ENCODE data around the gene GRID2.

The GRID2 gene

DNA sequence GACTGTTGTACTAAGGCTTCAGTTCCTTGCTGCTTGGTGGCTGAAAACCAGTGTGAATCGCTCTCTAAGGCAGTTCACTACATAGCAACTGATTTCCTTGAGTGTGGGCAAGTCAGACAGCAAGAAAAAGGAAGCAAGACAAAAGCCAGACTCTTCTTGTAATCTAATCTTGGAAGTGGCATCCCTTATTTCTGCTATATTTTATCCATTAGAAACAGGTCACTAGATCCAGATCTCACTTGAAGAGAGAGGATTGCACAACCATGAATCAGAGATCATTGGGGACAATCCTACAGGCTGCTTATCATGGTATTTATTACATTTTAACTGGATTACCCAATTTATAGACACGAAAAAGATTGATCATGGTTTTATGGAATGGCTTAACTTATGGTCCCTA, 684.5 kb downstream of the GRID2 start:
- no peak for DNase-seq

DNA sequence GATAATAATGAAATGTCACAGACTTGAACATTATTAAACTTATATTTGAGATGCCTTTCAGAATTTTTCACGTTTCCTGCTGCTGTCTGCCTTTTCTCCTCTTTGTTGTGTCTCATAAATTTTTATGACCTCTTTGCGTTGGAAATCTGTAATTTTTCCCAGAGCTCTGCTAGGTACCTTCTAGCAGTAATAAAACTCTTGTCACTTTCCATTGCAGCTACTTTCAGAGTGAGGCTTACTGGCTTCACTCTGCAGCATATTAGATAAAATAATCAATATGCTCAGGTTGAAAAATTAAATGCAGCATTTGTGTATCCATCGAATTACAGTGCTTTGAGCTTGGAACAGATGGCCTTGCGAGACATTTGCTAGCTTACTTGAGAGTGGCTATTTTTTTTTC, 689.0 kb downstream of the GRID2 start:
- no peak for DNase-seq

DNA sequence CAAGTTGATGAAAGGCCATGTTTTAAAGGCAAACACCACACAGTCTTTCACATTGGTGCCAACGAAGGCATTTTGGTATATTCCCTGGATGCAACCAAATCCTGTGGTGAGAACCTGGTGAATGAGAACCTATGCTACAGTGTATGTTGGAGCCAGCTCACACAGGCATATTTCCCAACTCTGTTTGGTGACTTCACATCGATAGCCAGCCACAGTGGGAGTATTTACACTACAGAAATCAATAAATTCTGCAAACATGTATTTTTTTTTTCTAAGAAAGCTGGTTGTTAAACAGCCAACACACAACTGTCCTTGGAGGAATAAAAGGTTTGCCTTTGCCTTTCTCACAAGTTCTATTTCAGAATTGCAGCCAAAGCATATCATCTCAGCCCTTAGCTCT, 691.0 kb downstream of the GRID2 start:
- no peak for DNase-seq

DNA sequence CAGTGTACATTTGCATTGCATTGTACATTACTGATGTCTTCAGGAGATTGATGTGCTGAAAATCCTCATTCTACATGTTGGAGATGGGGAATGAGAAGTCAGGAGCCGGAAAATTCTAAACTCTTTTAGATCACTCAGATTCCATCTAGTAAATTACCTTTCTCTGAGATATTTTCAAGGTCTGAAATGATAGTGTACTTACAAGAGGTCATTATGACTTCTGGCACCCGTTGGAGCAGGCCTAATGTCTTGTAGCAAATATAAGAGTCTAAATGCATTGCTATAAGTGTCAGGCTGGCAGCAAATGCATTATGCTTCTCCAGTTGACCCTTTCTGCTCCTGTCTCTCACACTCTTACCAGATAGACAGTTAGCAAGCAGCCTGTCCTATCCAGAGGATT, 692.8 kb downstream of the GRID2 start:
- DNase-seq, result no peak

DNA sequence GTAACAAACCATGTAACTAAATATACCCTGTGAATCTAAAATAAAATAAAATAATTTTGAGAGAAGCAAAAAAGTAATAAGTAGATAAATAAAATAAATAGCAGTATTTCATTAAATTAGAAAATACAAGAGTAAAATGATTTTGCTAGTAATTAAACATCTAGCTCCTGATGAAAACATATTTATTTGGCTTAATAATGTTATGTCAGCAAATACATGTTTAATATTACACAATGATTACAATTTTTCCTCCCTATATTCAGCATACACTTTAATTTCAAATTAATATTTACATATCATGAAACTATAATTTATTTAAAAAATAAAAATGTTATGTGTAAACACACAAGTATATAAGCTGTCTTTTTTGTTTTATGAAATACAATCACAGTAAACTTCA, 697.1 kb downstream of the GRID2 start:
- no peak for DNase-seq

DNA sequence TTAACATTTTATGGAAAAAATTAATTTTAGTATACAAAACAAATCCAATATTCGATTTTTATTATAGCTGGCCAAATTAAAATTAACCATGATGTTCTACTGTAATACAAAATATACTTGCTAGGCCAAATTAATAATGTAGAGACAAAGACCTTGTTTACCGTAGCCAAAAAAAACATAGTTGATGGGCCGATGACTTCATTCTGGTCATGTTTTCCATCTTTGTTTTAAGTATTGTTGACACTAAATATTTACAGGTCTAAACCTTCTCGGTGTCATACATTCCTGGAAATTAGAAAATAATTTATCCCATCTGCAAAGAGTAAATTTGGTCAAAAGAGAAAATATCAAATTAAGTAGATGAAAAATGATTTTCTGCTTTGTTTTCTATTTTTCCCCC, 698.5 kb downstream of the GRID2 start:
- DNase-seq, result no peak

DNA sequence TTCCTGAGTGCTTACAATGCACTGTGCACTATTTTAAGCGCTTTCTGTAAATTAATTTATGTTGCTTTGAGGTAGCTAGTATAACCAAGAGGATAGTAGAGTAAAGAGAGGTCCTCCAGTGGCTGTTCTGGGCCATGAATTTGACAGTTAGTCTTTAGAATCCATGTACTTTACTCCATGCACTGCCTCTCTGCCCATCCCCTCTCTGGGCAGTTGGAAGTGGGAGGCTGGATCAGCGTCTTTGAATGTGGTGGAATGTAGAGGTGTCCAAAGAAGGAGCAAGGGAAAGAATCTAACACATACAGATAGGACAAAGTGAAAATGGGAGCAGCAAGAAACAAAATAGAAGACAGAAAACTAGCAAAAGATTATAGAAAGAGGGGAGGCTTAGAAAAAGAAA, 712.6 kb downstream of the GRID2 start:
- DNase-seq, result no peak

DNA sequence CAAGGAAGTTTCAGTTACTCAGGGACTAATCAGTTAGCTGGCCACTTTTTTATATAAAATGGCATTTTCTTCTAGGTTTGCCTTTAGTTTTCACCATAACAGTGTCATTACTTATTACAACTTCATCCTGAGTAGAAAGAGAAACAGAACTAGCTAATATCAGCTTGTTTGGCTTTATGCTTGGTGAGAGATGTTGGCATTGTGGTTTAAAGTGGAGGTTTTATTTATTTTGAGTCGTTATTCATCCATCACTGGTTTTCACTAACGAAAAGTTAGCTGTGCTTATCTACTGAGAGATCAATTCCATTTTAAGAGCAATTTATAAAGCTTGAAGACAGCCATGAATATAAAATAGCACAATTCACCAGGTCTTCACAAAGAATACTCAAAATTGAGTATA, 714.5 kb downstream of the GRID2 start:
- no peak for DNase-seq

DNA sequence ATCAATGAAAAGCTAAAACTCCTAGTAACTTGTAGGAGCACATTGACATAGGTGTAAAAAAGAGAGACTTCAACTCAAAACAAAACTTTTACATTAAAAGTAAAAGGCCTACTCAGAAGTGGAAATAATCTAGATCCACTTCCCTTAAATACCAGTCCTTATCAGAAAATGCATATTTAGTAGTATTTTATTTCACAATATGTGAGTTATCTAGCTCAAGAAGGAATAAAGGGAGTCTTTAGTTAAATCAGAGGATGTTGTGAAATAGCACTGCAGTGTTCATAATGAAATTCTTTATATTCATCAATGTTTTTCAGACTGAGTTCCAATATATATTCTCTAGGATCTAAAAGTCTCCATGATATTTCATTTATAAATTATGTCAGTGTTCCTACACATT, 715.0 kb downstream of the GRID2 start:
- no peak for DNase-seq

DNA sequence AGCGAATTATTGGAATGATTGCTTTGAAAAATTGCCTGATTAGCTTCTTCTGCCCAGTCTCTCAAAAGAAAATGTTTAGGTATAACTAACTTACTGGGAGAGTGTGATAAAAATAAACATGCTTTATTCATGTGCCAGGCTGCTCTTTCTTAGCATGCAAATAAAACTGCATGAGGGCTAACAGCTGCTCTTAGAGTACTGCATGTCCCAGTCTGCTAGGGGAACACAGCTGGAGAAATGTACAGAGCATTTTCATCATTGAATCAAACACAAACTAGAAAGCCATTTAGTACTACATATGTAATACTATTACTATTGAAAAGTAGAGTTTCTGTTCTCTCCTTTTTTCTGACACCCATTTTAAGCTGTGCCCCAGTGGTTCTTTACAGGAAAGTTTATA, 726.0 kb downstream of the GRID2 start:
- DNase-seq, result no peak

DNA sequence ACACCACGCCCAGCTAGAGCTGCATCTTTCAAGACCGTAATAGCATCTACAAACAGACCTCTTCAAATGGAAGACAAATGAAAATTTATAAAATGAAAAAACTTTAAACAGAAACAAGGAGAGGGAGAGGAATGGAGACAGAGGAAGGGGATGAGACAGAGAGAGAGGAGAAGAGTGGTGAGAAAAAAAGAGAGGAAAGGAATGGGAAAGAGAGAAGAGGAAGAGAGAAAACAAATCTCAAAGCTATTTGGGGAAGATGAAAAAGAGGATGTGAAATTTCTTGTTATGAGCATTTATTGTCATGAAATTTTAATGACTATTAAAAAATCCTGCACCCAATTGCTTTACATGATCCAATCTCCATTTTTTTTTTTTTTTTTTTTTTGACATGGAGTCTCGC, 726.9 kb downstream of the GRID2 start:
- DNase-seq, result no peak

DNA sequence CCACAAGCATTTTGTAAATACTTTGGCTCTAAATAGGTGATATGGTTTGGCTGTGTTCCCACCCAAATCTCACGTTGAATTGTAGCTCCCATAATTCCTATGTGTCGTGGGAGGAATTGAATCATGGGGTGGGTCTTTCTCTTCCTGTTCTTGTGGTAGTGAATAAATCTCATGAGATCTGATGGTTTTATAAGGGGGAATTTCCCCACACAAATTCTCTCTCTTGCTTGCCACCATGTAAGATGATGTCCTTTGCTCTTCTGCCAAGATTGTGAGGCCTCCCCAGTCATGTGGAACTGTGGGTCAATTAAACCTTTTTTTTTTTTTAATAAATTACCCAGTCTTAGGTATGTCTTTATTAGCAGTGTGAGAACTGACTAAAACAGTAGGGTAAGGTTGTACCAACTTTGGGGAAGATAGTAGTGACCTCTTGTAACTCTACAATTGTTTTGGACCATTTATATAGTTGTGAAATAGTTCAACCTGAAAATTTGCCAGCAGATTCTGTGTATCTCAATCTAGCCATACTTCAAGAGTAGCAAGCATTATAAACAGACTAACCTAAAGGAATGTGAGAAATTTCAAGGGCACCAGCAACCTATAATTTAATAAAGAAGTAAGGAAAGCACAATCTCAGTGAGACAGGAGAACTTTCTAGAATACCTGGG, 727.8 kb downstream of the GRID2 start:
- peak; percentile 2 for DNase-seq

DNA sequence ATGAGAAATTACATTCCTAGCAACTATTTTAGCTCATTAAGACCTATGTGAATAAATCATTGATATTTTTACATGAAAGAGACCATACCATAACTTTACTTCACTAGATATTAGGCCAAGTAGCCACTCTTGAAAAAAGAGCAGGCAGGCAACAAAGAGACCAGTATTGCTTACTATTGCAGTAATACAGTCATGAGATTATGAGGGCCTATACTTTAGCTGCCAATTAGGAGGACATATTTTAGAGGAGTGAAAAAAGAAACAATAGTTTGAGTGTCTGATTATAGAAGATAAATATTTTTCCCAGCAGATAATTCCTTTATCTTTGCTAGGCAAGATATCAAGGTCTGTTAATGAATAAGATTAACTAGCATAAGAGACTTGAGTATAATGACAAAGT, 739.0 kb downstream of the GRID2 start:
- DNase-seq, result no peak

DNA sequence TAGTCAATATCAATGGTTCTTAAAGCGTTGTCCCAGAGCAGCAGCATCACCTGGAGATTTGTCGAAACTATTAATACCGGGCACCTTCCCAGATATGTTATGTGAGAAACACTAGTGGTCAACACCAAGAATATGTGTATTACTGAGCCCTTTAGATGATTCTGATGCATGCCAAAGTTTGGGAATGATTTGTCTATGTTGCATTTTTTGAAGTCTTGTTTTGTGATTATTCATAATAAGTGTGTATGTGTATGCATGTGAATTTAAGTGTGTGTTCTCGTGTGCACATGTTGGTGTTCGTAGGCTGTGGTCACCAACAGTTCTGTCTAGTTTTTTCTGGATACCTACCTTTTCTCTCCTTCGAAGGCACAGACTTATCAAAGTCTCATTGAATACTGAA, 749.4 kb downstream of the GRID2 start:
- DNase-seq, result no peak

DNA sequence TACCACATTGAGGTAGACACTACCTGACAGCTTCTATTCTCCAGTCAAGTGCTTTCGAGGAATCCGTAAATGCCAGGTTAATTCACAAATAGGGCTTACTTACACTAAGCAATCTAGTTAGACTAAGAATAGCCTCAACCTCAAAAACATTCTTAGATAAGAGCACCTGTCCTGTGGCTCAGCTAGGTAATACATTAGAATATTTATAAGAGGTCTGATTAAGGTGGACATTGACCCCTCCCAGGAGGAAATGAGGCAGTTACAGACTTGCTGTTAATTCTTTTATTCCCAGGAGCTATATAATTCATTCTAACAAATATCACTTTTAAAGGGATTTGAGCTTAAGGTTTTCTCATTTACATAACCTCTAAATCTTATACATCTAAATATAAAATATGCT, 758.1 kb downstream of the GRID2 start:
- DNase-seq, result no peak

DNA sequence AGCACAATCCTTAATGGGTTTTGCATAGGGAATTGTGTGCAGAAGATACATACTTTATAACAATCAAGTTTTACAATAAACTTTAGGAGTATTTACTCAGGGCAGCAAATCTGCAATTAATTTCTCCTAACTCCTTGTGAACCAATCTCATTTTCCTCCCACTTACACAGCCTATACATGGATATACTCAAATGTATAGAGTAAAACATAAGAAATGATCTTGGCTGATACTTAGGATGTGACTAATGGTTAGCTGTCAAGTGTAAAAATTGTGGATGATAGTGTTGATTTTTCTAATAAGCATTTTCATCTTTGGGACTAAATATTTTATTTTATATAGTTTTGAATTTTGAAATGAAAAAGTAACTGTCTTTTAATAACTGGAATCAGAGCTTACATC, 759.6 kb downstream of the GRID2 start:
- no peak for DNase-seq

DNA sequence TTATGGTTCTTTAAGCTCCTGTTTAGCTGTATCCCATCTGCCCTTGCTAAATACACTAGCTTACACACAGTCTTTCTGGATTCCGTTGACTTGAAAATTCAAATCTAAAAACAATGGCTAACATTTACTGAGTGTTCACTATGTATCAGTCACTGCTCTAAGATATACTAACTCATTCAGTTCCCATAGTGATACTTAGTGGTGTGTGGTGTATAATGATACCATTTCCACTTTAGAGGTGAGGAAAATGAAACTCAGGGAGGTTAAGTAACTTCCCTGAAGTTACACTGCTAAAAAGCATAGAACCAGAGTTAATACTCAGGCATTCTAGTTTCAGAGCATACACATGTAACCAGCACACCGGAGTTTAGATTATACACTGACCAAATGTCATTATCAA, 762.0 kb downstream of the GRID2 start:
- no peak for DNase-seq

DNA sequence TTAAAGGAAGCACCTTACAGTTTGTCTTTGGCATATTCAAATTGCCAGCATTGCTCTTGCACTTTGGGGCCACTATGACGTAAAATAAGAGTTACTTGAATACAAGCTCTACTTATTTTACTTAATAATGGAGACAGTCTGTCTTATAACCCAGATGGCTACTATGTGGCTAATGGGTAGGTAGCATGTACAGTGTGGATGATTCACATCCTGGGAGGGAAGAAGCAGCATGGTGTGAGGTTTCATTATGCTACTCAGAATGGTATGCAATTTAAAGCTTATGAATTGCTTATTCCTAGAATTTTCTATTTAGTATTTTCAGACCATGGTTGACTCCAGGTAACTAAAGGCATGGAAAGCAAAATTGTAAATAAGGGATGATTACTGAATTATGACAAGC, 763.0 kb downstream of the GRID2 start:
- DNase-seq, result peak; percentile 69

DNA sequence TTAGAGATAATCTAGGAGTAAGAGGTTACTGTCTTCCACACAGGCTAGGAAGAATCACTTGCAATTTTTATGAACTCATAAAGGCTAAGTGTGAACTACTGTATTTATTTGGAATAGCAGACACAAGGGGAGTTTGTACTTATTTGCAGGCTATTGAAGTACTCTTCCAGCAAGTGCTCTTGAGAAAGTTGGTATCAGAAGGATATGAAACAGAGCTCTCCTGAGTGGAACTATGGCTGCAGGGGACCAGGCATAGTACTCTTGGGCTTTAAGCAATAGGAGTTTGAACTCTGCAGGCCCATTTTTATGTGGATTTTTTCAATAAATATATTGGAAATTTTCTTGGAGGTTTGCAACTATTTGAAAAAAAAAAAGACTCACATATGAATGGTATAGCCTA, 768.5 kb downstream of the GRID2 start:
- no peak for DNase-seq

DNA sequence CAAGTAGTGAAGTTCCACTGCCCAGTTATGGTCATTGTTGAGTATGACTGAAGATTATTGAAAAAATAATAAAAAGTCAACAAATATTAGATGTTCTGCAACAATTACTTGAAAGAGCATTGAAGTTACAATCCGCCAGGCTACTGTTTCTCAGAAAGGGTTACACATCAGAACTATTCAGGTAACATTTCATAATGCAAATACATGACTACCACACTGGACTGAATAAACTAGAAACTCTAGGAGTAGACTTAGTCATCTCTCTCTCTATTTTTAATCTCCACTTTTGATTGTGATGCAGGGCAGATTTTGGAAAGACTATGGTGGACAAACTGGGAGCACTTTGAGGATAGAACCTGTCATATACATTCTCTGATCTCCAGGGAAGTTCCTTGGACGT, 776.5 kb downstream of the GRID2 start:
- DNase-seq, result no peak

DNA sequence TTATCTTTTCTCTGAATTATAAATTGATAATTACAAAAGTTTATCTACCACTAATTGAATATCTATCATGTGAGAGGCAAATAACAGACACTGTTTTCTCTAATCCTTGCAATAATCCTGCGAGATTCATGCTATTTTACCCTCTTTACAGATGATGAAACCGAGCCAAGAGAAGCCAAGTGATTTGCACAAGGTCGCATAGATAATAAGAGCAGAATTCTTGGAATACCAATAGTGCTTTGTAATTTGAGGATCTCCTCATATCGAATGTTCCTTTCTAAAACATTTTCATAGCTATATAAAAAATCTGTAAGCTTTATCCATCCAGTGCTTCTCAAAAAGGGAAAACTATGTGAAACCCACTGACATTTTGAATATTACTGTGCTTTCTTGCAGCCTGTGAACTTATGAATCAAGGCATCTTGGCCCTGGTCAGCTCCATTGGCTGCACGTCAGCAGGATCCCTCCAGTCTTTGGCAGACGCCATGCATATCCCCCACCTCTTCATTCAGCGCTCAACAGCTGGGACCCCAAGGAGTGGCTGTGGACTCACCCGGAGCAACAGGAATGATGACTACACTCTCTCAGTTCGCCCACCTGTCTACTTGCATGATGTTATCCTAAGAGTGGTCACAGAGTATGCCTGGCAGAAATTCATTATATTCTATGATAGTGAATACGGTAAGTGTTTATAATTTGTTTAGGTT, 781.0 kb downstream of the GRID2 start:
- DNase-seq, result no peak

DNA sequence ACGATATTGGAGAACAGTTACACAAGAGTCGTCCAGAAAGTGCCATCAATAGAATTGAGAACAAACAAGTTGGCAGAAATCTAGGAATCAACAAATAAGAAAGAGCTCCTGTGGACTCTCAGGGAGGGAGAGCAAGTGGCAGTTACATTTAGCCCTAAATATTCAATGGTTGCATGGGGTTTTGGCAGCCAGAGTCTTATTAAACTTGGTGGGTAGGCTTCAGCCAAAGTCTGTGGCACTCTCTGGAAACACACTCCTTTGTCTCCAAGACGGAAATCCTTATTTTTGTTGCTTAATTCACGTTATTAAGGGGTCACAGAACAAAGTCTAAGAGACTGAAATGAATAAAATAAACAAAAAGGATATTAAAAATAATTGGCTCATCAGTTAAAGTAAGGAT, 782.6 kb downstream of the GRID2 start:
- no peak for DNase-seq

DNA sequence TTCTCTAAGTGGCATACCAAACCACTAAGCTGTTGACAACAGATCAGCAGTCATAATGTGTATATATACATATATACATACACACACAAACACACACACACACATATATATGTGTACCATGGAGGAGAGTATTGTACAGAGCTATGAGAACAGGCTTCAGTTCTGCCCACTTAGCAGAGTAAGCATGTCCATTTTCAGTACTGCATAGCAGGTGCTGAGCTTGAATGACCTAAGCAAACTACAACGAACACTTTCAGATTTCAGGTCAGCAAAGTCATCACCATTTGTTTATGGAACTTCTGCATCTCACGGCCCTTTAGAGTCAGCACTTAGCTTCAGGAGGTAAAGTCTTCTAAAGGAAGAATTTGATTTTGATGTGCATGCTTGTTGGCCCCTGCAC, 789.0 kb downstream of the GRID2 start:
- DNase-seq, result no peak

DNA sequence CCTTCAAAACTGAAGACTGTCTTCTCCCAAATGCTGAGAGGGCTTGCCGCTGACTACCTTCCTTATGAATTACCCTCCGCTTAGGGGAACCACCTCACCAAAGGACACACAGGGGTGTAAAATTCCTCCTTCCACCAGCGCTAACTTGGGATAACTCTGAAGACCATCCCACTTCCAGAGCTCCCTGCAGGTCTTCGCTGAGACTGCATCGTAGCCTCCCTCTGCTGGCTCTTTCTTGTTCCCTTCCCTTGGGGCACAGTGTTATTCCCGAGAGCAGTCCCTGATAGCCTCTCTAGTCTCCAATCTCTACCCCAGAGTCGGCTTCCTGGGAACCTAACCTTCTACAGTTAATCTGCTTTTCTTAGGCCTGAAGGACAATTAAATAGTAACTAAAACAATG, 799.3 kb downstream of the GRID2 start:
- no peak for DNase-seq

DNA sequence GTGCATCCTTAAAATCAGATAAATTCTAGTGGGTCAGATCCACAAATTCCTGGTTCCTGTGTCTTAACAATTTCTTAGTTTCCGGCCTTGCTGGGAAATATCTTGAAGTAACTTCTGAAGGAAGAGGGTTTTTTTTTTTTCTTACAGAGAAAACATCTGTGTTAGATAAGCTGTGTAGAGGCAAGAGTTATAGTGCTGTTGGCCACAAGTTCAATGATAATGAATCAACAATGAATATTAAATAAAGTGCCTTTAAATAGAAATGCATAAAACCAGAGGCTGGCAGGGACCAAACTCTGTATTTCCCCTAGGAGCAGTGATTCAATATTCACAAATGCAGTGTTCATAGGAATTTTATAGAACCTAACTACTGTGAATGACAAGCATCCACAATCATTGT, 812.9 kb downstream of the GRID2 start:
- DNase-seq, result no peak
